Esophagus muscularis mucosa (tissue), 4 donors: ENCODE results near the gene LINGO4.
"Not testable (repeated sequence)": the region's sequence is repeated elsewhere in the genome, so short reads cannot be mapped to it uniquely, and the experiment has no call there.

Experiments used
- CTCF ChIP-seq, 3 experiments: fragments of 200-600 bp in 2 of 3; fragments of 450-650 bp in 1 of 3; sonication (generic) in 2 of 3; IDR thresholded peaks; one replicate each; pipeline ENCODE4 v1.5.1; 2017 to 2019; ENCODE audit warnings: antibody characterized with exemption in 3 of 3, mild to moderate bottlenecking in 2 of 3, moderate library complexity in 1 of 3
- EP300 ChIP-seq: sonication (generic); formaldehyde crosslinking; IDR thresholded peaks from one replicate; pipeline ENCODE4 v1.6.1; 2017; ENCODE audit warnings: antibody characterized with exemption
- POLR2A ChIP-seq: fragments of 450-650 bp; IDR thresholded peaks from one replicate; pipeline ENCODE4 v1.6.1; 2017; ENCODE audit warnings: antibody characterized with exemption, moderate library complexity, mild to moderate bottlenecking, low read depth

- TF ChIP-seq CTCF (IDR thresholded peaks at IDR 0.05); POLR2A; EP300: not testable (repeated sequence)
These were observed 24.5 kb downstream of the LINGO4 start for GRCh38 chr1:151780736-151781135.
